Esophagus squamous epithelium (tissue), 4 donors: ENCODE results near the gene ATP2B3.

Experiments used
- POLR2A ChIP-seq, 4 donors: fragments of 450-650 bp; IDR thresholded peaks; one replicate each; pipeline ENCODE4 v1.6.1; 2017; ENCODE audit warnings: antibody characterized with exemption in 4 of 4, mild to moderate bottlenecking in 4 of 4, moderate library complexity in 3 of 4
- TF ChIP-seq, protein P1 (sequence below), 6 experiments: fragments of 450-650 bp in 4 of 6; fragments of 200-600 bp in 2 of 6; sonication (generic) in 2 of 6; IDR thresholded peaks; one replicate each; pipeline ENCODE4 v1.5.1; 2016 to 2019; ENCODE audit warnings: antibody characterized with exemption in 6 of 6, mild to moderate bottlenecking in 4 of 6, moderate library complexity in 4 of 6

DNA sequence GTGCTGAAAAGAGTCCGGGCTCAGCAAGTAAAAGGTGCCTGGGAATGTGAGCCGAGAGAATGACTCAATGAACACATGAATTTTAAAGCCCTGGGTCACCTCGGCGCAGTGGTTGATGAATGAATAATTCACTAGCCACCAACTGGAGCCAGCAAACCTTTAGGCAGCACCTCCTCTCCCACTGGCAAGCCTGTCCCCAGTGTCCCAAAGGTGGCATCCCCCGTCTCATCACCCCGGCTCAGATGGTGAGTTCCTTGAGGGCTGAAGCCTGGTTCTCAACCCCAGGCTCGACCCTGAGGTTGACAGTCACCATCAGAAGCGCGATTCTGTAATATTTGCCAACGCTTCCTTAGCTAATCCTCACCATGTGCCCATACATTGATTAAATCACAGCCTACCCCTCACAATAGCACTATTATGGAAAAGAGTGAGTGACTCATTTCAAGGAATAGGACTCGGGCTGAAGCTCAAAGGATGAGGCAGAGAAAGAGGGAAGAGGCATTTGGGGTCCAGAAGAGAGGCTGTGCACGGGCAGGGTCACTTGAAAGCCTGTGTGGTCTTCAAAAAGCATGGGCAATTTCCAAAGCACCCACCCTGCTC is 84.2 kb downstream of the ATP2B3 start:
- TF ChIP-seq, protein P1, sequence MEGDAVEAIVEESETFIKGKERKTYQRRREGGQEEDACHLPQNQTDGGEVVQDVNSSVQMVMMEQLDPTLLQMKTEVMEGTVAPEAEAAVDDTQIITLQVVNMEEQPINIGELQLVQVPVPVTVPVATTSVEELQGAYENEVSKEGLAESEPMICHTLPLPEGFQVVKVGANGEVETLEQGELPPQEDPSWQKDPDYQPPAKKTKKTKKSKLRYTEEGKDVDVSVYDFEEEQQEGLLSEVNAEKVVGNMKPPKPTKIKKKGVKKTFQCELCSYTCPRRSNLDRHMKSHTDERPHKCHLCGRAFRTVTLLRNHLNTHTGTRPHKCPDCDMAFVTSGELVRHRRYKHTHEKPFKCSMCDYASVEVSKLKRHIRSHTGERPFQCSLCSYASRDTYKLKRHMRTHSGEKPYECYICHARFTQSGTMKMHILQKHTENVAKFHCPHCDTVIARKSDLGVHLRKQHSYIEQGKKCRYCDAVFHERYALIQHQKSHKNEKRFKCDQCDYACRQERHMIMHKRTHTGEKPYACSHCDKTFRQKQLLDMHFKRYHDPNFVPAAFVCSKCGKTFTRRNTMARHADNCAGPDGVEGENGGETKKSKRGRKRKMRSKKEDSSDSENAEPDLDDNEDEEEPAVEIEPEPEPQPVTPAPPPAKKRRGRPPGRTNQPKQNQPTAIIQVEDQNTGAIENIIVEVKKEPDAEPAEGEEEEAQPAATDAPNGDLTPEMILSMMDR (IDR thresholded peaks at IDR 0.05) = no peak
- TF ChIP-seq POLR2A (IDR thresholded peaks at IDR 0.05) = no peak
